Caki2 (cell line): Measurements from ENCODE around the gene WDR70. TPM values are rescaled to one million over a fixed set of nuclear protein-coding genes. Genes with fewer than 3 reads are reported as not detected.
"Not testable (repeated sequence)": the region's sequence is repeated elsewhere in the genome, so short reads cannot be mapped to it uniquely, and the experiment has no call there.

Experiments used
- DNase-seq: peaks from one replicate; pipeline ENCODE4 v3.0.0-alpha.2; 2015; ENCODE audit warnings: low read depth
- in situ Hi-C: cut with HindIII; loops from 2 replicates; pipeline ENCODE4 v1.10.0; 2016; ENCODE audit warnings: low sequenced_read_pairs, low pct_unique_long_range_greater_than_20kb, mixed read lengths
- total RNA-seq: library from RNA; depleted of rRNA; stranded (reverse); fragments of >200 nt; shearing (Covaris generic); gene quantifications from 2 replicates; pipeline ENCODE4 v1.2.3, GENCODE V29; 2014; ENCODE audit warnings: low replicate concordance

WDR70 gene
- total RNA-seq, 1 experiment from 2014 or later = 20.0 TPM

DNA sequence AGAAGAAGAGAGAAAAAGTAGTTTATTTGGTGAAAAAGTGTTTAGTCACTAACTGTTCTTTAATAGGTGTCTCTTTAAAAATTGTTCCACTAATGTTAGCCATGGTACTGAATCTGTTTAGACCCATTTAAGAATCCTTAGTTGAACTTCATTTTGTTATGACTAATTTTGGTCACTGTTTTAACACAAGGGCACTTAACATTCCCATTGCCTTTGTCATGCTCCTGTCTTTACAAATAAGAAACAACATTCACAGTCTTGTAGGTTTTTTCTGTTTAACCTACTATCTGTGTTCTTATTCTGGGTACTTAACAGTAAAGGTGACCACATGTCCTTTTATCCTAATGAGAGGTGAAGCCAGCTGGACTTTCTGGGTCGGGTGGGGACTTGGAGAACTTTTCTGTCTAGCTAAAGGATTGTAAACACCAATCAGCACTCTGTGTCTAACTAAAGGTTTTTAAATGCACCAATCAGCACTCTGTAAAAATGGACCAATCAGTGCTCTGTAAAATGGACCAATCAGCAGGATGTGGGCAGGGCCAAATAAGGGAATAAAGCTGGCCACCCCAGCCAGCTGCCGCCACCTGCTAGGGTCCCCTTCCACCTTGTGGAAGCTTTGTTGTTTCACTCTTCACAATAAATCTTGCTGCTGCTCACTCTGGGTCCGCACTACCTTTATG is 116.7 kb downstream of the WDR70 start:
- in situ Hi-C loops = no loop called here
- peak; percentile 6 for DNase-seq

DNA sequence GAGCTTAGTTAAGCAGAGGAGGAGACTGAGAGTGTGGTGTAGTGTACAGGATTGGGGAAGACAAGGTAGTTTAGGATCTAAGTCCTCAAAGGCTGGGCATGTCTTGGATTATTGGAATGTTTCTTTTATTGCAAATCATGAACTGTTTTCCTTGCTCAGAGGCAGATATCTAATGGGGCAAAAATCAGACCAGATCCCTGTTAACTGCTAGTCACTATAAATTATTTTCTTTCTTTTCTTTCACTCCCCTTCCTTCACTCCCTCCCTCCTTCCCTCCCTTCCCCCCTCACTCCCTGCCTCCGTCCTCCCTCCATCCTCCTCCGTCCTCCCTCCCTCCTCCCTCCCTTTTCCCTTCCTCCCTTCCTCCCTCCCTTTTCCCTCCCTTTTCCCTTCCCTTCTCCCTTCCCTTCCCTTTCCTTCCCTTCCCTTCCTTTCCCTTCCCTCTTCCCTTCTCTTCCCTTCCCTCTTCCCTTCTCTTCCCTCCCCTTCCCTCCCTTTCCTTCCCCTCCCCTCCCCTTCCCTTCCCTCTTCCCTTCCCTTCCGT is 117.9 kb downstream of the WDR70 start:
- in situ Hi-C loops = no loop called here

DNA sequence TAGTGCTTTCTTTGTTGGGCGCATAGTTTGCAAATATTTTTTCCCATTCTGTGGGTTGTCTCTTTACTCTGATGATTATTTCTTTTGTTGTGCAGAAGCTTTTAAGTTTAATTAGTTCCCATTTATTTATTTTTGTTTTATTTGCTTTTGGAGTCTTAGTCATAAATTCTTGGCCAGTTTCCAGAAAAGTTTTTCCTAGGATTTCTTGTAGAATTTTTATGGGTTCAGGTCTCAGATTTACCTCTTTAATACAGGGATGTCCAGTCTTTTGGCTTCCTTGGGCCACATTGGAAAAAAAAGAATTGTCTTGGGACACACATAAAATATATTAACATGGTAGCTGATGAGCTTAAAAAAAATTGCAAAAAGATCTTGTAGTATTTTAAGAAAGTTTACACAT is 122.0 kb downstream of the WDR70 start:
- in situ Hi-C loops = no loop called here
- no peak for DNase-seq

More for the DNA sequence above, 117.9 kb downstream of the WDR70 start:
- DNase-seq = no peak

DNA sequence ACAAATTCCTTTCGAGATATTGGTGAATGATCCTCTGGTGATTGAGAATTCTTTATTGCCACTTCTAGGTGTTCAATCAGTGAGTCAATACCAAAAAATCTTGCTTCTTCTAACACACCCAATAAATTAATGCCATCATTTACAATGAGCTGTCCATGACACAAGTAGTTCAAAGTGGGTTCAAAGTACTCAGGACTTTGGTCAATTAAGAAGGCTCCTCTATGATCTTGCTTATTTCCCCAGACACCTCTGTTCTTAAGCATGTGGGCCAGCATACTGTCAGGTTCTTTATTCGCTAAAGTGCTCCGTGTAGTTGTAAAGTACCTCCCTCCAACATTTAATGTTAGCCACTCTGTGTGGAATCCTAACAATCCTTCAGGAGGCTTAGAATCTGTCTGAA is 127.1 kb downstream of the WDR70 start:
- in situ Hi-C loops = no loop called here

DNA sequence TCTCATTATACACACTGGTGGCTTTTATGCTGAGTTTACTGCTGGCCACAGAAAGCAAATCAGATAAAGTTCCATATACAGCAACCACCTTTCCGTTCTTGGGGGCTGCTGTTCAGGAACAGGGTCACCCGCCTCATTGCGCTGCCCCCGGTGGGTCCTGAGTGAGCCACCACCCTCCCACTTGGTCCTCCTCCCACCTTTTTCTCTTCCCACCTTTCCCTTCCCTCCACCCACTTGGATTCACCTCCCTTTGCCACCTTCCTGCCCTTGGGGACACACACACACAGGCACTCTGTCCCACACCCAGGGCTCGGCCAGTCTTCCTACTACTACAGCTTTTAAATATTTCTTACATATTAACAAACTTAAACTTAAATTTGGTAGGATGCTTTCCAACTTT is 127.6 kb downstream of the WDR70 start:
- in situ Hi-C loops = no loop called here
- DNase-seq = no peak

More for the DNA sequence above, 127.1 kb downstream of the WDR70 start:
- DNase-seq = no peak

DNA sequence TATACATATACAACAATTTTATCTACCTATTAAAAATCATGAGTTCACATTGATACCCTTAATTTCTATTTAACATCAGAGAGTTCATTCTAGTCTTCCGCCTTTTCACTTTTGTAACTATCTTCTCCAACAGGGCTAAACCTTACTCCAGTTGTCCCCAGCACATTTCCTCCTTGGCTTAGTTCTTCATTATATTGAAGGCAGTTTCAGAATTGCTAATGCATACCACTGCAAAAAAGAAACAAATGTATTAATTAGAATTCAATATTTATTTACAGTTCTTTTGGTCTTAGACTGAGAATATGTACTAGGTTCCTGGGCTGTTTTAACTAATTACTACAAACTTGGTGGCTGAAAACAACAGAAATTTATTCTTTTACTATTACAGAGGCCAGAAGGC is 132.5 kb downstream of the WDR70 start:
- in situ Hi-C loops = no loop called here
- no peak for DNase-seq

DNA sequence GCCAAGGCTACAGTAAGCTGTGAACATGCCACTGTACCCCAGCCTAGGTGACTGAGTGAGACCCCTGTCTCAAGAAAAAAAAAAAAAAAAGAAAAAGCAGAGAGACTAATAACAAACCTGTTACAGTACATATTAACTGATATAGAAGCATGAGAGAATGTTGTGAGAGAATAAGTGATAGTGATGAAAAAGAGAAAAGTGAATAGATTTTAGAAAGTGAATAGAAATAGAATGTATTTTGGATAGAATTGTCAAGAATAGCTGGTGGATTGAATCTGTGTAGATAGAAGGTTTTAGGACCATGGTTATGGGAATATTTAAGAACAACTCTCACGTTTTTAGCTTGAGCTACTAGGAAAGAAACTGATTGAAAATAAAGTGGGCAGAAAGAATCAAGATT is 135.8 kb downstream of the WDR70 start:
- in situ Hi-C loops = no loop called here
- no peak for DNase-seq

DNA sequence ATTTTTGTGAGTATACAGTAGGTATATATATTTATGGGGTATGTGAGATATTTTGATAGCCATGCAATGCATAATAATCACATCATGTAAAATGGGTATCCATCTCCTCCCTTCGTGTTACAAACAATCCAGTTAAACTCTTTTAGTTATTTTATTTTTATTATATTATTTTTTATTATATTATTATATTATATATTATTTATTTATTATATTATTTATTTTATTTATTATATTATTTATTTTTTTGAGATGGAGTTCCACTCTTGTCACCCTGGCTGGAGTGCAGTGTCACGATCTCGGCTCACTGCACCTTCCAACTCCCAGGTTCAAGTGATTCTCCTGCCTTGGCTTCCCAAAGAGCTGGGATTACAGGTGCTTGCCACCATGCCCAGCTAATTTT is 138.6 kb downstream of the WDR70 start:
- DNase-seq = no peak
- in situ Hi-C loops = no loop called here

DNA sequence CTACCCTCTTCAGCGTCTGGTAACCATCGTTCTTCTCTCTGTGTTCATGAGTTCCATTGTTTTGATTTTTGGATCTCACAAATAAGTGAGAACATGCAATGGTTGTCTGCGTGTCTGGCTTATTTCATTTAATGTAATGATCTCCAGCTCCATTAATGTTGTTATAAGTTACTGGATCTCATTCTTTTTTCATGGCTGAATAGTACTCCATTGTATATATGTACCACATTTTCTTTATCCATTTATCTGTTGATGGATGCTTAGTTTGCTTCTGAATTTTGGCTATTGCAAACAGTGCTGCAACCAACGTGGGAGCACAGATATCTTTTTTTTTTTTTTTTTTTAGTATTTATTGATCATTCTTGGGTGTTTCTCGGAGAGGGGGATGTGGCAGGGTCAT is 139.2 kb downstream of the WDR70 start:
- in situ Hi-C loops, DNase-seq: not testable (repeated sequence)

DNA sequence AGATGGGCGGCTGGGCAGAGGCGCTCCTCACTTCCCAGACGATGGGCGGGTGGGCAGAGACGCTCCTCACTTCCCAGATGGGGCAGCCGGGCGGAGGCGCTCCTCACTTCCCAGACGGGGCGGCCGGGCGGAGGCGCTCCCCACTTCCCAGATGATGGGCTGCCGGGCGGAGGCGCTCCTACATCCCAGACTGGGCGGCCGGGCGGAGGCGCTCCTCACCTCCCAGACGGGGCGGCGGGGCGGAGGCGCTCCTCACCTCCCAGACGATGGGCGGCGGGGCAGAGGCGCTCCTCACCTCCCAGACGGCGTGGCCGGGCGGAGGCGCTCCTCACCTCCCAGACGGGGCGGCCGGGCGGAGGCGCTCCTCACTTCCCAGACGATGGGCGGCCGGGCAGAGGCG is 140.2 kb downstream of the WDR70 start:
- DNase-seq = no peak
- in situ Hi-C loops = no loop called here

DNA sequence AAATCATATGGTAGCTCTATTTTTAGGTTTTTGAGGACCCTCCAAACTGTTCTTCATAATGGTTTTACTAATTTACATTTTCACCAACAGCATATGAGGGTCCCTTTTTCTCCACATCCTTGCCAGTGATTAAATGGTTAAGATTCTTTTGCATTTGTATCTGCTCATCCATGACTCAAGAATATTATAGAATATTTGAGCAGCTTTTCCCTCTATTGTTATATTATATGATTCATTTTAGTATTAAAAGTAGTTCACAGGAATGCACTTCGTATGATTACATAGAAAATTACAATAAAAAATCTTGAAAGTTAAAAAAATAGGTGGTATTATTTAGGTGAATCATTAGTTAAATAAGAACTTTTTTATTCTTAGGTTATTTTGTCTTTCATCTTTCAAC is 140.7 kb downstream of the WDR70 start:
- in situ Hi-C loops = no loop called here
- no peak for DNase-seq

DNA sequence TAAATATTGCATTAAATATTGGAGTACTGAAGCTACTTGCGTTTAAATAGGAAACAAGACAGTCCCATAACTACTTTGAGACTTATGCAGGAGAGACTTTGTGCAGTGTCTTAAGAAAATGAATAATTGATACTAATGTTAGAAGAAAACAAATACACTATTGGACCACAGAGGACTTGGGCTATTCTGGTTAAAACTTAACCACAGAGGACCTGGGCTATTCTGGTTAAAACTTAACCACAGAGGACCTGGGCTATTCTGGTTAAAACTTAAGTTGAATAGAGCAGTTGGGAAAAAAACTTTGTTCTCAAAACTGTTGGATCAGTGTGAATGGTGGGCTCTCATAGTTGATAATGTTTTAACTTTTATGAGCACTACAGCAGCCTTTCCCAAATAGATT is 141.7 kb downstream of the WDR70 start:
- in situ Hi-C loops = no loop called here
- DNase-seq = no peak

DNA sequence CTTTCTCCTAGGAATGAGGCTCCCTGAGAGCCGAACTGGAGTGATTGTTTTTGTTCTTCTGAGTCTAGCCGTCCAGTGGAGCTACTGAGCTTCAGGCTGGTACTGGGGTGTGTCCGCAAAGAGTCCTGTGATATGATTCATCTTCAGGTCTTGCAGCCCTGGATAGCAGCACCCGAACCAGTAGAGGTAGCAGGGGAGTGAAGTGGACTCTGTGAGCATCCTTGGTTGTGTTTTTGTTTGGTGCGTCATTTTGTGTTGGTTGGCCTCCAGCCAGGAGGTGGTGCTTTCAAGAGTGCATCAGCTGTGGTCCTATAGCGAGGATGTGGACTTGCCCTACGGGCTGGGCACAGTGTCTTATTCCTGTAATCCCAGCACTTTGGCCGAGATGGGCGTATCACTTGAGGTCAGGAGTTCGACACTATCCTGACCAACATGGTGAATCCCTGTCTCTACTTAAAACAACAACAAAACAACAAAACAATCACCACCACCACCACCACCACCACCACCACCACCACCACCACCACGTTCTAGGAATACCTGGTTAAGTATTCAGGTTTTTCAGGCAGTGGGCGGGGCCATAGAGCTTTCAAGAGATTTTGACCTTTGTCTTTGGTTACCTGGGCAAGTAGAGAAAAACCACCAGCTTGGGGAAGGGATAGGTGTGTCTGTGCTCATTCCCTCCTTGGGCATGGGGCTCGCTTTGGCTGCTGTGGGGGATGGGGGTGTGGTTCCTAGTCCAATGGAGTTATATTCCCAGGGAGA is 154.0 kb downstream of the WDR70 start:
- DNase-seq = peak; percentile 86
- in situ Hi-C loops = no loop called here

DNA sequence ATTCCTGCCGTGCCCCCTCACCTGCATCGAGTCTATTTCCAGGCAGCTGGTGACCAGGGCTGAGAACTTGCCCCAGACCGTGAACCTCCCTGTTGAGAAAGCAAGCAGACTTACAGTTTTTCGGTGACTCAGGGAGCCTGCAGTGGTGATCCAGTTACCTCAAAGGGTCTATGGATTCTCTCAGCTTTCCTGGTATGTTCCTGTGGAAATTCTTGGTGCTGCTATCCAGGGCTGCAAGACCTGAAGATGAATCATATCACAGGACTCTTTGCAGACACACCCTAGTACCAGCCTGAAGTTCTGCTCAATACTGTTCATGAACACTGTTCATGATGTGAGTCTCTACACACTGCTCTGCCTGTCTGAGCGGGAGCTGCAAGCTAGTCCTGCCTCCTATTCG is 154.7 kb downstream of the WDR70 start:
- peak; percentile 7 for DNase-seq
- in situ Hi-C loops = no loop called here

DNA sequence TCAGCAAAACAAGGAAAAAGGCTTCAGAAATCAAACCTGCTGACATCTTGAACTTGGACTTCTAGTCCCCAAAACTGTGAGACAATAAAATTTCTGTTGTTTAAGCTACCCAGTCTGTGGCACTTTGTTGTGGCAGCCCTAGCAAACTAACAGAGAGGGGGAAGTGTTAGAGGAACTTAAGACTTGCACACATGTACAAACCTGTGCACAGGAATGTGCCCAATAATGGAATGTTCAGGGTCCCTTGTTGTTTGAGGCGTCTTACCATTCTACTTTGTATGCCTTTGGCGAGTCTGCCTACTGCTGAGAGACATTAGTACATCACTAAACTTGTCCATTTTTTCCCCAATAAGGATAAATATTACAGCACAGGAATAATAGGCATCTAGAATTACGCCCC is 160.3 kb downstream of the WDR70 start:
- in situ Hi-C loops = no loop called here
- DNase-seq = no peak

DNA sequence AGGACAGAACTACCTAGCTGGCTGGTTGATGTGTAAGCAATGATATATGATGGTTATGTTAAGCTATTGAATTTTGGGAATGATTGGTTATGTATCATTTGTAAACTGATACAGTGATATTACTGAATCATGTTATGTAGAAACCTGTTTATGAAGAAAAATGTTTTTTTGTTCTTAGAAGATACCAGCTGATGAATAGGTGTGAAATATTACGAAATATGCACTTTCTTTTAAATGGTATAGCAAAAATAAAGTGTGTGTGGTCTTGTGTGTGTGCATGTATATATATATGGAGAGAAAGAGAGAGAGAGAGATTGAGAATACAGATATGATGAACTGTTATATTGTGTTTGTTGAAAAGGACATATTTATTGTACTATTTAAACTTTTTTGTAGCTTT is 164.1 kb downstream of the WDR70 start:
- no peak for DNase-seq
- in situ Hi-C loops = no loop called here

DNA sequence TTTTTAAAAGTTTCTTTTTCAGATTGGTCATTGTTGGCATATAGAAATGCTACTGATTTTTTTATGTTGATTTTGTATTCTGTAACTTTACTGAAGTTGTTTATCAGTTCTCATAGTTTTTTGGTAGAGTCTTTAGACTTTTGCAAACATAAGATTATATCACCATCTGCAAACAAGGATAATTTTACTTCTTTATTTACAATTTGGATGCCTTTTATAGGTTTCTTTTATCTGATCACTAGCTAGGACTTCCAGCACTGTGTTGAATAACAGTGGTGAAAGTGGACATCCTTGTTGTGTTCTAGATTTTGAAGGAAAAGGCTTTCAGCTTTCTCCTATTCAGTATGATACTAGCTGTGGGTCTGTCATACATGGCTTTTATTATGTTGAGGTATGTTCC is 170.3 kb downstream of the WDR70 start:
- DNase-seq = no peak
- in situ Hi-C loops = no loop called here

DNA sequence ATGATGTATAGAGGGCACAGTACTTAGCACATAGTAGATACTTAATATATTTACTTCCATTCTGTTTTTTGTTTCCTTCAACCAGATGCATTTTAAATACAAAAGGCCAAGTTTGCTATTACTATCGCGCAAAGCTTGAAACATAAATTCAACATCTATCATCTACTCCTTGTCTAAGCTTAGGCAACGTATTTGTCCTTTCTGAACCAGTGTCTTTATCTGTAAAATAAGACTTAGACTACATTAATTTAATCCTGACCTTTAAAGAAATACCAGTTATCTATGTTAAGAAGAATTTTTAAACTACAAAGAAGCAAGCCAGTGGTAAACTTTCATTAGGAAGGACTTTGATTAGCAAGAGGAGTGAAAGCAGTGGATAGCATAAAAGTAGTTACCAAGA is 173.0 kb downstream of the WDR70 start:
- in situ Hi-C loops = no loop called here
- no peak for DNase-seq

DNA sequence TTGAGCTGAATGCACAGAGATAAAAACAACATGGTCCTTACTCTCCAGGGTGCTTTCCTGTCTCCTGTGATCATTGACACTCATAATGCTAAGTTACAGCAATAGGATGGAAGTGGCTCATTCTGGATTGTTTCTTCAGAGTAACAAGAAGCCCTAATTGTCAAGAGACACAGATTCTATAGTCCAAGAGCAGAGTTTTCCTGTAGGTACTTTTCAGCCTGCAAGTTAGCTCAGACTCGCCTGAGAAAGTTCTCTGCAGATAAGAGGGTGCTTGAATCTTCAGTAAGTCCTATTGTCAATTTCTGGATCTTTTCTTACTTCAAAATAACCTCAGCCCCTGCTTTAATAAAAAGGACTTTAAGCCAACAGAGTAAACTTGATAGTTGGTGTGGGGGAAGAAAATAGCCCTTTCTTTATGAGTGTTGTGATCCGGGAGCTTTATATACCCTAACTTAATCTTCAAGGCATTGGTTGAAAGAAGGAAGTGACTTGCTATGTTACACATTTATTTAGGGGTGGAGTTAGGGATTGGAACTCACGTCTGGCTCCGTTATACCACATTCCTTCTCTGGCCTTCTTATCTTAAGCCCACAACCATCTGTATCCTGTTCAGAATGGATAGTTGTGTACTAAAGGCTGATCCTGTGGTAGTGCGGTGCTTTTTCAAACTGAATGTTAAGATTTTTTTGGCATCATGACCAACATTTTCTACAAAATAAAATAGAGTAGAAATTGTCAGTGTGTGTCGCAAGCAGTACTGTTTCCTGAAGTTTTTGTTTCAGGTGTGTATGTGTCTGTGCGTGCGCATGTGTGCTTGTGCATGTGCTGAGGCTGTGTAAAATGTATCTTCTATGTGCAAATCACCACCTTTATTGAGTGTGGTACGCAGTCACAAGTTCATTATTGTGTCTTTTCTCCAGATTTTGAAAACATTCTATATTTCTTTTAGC is 173.9 kb downstream of the WDR70 start:
- in situ Hi-C loops = no loop called here
- DNase-seq = no peak
